Prostate gland (tissue), 2 donors: ENCODE data around the gene CAPN13. TPM values are rescaled to one million over a fixed set of nuclear protein-coding genes. Genes with fewer than 3 reads are reported as not detected.
A peak's percentile ranks its signal among the peaks of the same experiment; 100 is the strongest.

Source experiments
- DNase-seq: peaks from one replicate; pipeline ENCODE4 v3.0.0-alpha.2; 2019; ENCODE audit warnings: low spot score
- H3K27ac ChIP-seq, 2 donors: fragments of 200-600 bp; sonication (generic); 2 replicates each; pipeline ENCODE4 v1.5.1; 2017 to 2019
- H3K27me3 ChIP-seq: fragments of 200-600 bp; sonication (generic); replicated peaks from 2 replicates; pipeline ENCODE4 v1.5.1; 2019; ENCODE audit not compliant: insufficient read depth
- H3K36me3 ChIP-seq, 2 donors: fragments of 200-600 bp; sonication (generic); 1 replicate in 1 of 2; 2 replicates in 1 of 2; pipeline versions ENCODE4 v1.5.1 to v1.8.1; 2017 to 2019
- H3K4me1 ChIP-seq: fragments of 200-600 bp; sonication (generic); replicated peaks from 2 replicates; pipeline ENCODE4 v1.5.1; 2019
- H3K4me3 ChIP-seq, 2 donors: fragments of 200-600 bp; sonication (generic); 2 replicates each; pipeline ENCODE4 v1.5.1; 2017 to 2019
- H3K9me3 ChIP-seq: fragments of 200-600 bp; sonication (generic); 2 replicates; pipeline ENCODE4 v1.5.1; 2017
- POLR2A ChIP-seq: fragments of 450-650 bp; IDR thresholded peaks from one replicate; pipeline ENCODE4 v1.6.1; 2016; ENCODE audit warnings: antibody characterized with exemption, mild to moderate bottlenecking
- POLR2AphosphoS5 ChIP-seq: sonication (generic); formaldehyde crosslinking; IDR thresholded peaks from one replicate; pipeline ENCODE4 v1.6.1; 2017; ENCODE audit warnings: antibody characterized with exemption
- WGBS: methylation state at CpG from one replicate; pipeline ENCODE4 v1.1.5; 2018; 5-methylcytosine and 5-hydroxymethylcytosine counted together
- intact Hi-C: fragments of 100-400 bp; cut with DNase I; formaldehyde crosslinking; loops from one replicate; pipeline ENCODE4 v1.14.2; 2022
- total RNA-seq, 2 donors: library from RNA; depleted of rRNA; stranded (reverse); fragments of >200 nt; gene quantifications; one replicate each; pipeline ENCODE4 v1.1.0, GENCODE V29; 2016
- TF ChIP-seq, protein P1 (sequence below), 4 experiments: fragments of 200-600 bp in 2 of 4; fragments of 450-650 bp in 2 of 4; sonication (generic) in 2 of 4; IDR thresholded peaks; 1 replicate in 3 of 4; 2 replicates in 1 of 4; pipeline ENCODE4 v1.5.1; 2016 to 2019; ENCODE audit warnings: antibody characterized with exemption in 4 of 4, mild to moderate bottlenecking in 2 of 4, moderate library complexity in 2 of 4

CAPN13 gene
- total RNA-seq, 2 donors from 2014 or later: 2.0 to 5.7 TPM

DNA sequence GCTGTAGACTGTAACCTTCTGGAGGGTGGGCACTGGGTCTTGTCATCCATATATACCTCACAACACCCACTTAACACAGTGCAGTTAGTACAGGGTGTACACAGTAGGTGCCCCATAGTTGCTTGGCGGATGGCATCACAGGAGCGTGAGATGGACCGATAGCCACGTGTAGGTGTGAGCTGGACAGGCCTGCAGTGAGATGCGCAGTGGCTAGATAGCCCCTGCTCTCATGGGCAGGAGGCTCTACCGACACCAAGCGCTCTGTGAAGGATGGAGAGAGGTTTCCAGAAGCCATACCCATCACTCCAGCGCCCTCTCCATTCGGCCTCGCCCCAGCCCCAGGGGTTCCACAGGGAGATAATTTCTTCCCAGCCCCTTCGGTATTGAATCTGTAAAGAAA, 49.5 kb downstream of the CAPN13 start:
- TF ChIP-seq POLR2A (no peak), POLR2AphosphoS5 (no peak)
- TF ChIP-seq, protein P1, sequence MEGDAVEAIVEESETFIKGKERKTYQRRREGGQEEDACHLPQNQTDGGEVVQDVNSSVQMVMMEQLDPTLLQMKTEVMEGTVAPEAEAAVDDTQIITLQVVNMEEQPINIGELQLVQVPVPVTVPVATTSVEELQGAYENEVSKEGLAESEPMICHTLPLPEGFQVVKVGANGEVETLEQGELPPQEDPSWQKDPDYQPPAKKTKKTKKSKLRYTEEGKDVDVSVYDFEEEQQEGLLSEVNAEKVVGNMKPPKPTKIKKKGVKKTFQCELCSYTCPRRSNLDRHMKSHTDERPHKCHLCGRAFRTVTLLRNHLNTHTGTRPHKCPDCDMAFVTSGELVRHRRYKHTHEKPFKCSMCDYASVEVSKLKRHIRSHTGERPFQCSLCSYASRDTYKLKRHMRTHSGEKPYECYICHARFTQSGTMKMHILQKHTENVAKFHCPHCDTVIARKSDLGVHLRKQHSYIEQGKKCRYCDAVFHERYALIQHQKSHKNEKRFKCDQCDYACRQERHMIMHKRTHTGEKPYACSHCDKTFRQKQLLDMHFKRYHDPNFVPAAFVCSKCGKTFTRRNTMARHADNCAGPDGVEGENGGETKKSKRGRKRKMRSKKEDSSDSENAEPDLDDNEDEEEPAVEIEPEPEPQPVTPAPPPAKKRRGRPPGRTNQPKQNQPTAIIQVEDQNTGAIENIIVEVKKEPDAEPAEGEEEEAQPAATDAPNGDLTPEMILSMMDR (IDR thresholded peaks at IDR 0.05): no peak
- DNase-seq: no peak
- intact Hi-C loops: no loop called here

DNA sequence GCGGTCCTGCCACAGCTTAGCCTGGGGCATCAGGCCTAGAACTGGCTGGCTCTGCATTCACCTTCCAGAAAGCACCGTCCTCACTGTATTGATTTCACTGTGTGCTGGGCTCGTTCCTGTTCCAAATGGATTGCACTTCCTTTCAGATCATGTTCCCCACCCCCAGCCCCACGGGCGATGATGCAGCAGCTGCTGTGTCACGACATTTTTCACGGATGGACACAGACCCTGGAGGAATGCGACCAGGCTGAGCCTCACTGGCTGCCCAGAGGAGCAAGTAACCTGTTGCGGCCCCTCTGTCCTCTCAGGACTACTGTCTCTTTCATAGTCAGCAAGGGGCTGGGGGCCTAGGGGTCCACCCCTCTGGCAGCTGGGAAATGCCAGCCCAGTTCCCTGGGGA, 50.3 kb downstream of the CAPN13 start:
- DNase-seq: no peak
- TF ChIP-seq, protein P1 (IDR thresholded peaks at IDR 0.05): no peak
- TF ChIP-seq POLR2A: no peak
- no peak for TF ChIP-seq POLR2AphosphoS5
- Histone ChIP-seq H3K9me3 (no peaks in the 10 kb centered on the region), H3K27me3 (no peaks in the 10 kb centered on the region), H3K4me3 (no peak overlapping the region), H3K4me1 (peaks cover 5% of the 10 kb centered on the region), H3K36me3 (no peaks in the 10 kb centered on the region), H3K27ac (no peak overlapping the region)
- intact Hi-C loops: no loop called here
- 88% methylated on average over 9 of the region's 9 CpGs for WGBS

More for the DNA sequence above, 49.5 kb downstream of the CAPN13 start:
- Histone ChIP-seq H3K4me1 (peaks cover 5% of the 10 kb centered on the region), H3K27ac (no peak overlapping the region), H3K27me3 (no peaks in the 10 kb centered on the region), H3K9me3 (no peaks in the 10 kb centered on the region), H3K36me3 (no peaks in the 10 kb centered on the region), H3K4me3 (no peak overlapping the region)
- 92% methylated on average over 11 of the region's 11 CpGs for WGBS

DNA sequence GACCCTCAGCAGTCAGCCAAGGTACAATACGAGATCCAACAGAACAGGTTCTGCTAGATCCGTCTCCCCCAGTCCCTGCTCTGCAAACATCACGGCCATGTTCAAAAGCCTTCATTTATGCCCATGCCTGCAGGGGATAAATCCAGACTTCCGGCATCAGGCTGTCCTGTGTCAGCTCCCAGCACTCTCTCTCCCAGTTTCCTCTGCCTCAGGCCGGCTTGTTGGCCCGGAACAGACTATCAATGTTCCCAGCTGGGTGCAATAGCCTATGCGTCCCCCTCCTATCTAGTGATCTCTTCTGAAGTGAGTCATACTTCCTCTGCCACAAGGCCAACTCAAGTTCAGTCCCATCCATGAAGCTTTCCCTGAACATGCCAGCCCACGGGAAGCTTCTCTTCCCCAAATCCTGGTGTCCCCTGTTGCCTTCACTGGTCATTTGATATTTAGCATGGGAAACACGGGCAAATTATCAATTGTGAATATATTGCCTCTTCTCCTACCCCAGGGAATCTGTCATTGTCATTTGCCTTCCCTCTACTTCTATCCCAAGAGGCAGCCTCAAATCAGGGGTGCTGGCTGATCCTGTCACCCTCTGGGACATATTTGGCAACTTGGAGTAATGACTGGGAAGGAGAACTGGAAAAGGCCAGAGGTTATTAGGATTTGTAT, 51.1 kb downstream of the CAPN13 start:
- H3K4me3 ChIP-seq: no peak overlapping the region
- intact Hi-C loops: no loop called here
- 28% methylated on average over 9 of the region's 9 CpGs for WGBS
- H3K27ac ChIP-seq: no peak overlapping the region
- no peaks in the 10 kb centered on the region for H3K9me3 ChIP-seq
- peaks cover 5% of the 10 kb centered on the region for H3K4me1 ChIP-seq
- peak; percentile 48 for DNase-seq
- no peaks in the 10 kb centered on the region for H3K27me3 ChIP-seq
- TF ChIP-seq POLR2AphosphoS5: peak; percentile 29
- TF ChIP-seq, protein P1 (IDR thresholded peaks at IDR 0.05): no peak
- no peaks in the 10 kb centered on the region for H3K36me3 ChIP-seq

DNA sequence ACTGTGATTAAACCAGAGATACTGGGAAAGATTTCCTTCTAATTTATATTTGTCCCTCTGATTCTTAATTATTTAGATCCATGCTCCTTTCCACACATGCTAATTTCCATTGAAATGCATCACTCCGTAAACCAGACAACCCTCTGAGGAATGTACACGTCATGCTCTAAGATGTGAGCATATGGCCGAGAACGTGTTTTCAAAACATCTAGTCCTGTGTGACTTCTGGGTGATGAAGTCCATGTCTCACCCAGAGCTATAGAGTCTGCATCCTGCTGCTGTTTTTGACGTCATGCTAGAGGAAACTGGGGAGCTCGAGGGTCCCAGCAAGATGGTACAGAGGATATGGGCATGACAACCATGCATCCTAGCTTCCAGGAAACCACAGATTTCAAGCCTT, 53.6 kb downstream of the CAPN13 start:
- no peak overlapping the region for H3K27ac ChIP-seq
- TF ChIP-seq, protein P1 (IDR thresholded peaks at IDR 0.05): no peak
- TF ChIP-seq POLR2AphosphoS5 (no peak), POLR2A (no peak)
- DNase-seq: no peak
- H3K4me3 ChIP-seq: no peak overlapping the region
- H3K36me3 ChIP-seq: no peaks in the 10 kb centered on the region
- no peaks in the 10 kb centered on the region for H3K9me3 ChIP-seq
- no peaks in the 10 kb centered on the region for H3K27me3 ChIP-seq
- peaks cover 5% of the 10 kb centered on the region for H3K4me1 ChIP-seq
- intact Hi-C loops: no loop called here
- 88% methylated on average over 6 of the region's 6 CpGs for WGBS

DNA sequence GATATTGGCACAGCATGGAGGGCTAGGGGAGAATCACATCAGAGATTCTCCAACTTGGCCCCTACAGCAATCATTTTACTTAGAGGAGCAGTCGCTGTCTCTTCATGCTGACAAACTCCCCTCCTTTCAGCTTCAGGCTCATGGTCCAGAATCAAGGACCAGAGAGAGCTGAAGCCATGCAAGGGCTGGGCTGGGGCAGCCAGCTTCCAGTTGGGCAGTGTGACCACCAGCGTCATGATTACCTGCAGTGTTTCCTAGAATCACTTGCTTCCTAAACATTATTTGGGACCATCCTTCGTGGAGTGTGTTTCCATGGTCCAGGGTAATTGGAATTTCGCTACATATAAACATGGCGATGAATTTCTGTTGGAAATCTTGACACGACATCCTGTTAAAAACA, 54.4 kb downstream of the CAPN13 start:
- Histone ChIP-seq H3K9me3 (no peaks in the 10 kb centered on the region), H3K4me3 (no peak overlapping the region), H3K27me3 (no peaks in the 10 kb centered on the region), H3K27ac (no peak overlapping the region), H3K36me3 (no peaks in the 10 kb centered on the region), H3K4me1 (peaks cover 5% of the 10 kb centered on the region)
- intact Hi-C loops: no loop called here
- no peak for TF ChIP-seq POLR2AphosphoS5
- TF ChIP-seq, protein P1 (IDR thresholded peaks at IDR 0.05): no peak
- no peak for TF ChIP-seq POLR2A
- WGBS: 90% methylated on average over 6 of the region's 6 CpGs
- DNase-seq: no peak
